SK-N-SH treated with all-trans-retinoic acid at 6 μM for 48 hours (cell line): ENCODE measurements around the gene TMEM130.
"Not testable (repeated sequence)": the region's sequence is repeated elsewhere in the genome, so short reads cannot be mapped to it uniquely, and the experiment has no call there.

Source experiments
- ATAC-seq: fragments of 200-7000 bp; cut with Tn5 transposase; 3 replicates; pipeline ENCODE4 v1.9.1; 2020; ENCODE audit warnings: mild to moderate bottlenecking, moderate library complexity
- ARNTL ChIP-seq: fragments of 450-650 bp; formaldehyde crosslinking; IDR thresholded peaks from 2 replicates; pipeline ENCODE4 v1.5.0; 2020; ENCODE audit warnings: low read depth, mild to moderate bottlenecking, moderate library complexity, borderline replicate concordance
- BACH2 ChIP-seq: fragments of 250-450 bp; sonication (Bioruptor Pico); IDR thresholded peaks from 2 replicates; pipeline ENCODE4 v1.9.0; 2021; ENCODE audit warnings: mild to moderate bottlenecking, borderline replicate concordance
- CSDC2 ChIP-seq: fragments of 250-450 bp; sonication (Bioruptor Pico); IDR thresholded peaks from 2 replicates; pipeline ENCODE4 v1.5.0; 2020; ENCODE audit warnings: mild to moderate bottlenecking, moderate library complexity
- ESRRG ChIP-seq: fragments of 250-450 bp; sonication (Bioruptor Pico); IDR thresholded peaks from 2 replicates; pipeline ENCODE4 v1.6.1; 2021; ENCODE audit warnings: mild to moderate bottlenecking
- ISL1 ChIP-seq: fragments of 250-450 bp; sonication (Bioruptor Pico); IDR thresholded peaks from 2 replicates; pipeline ENCODE4 v2.1.2; 2022; ENCODE audit warnings: mild to moderate bottlenecking, moderate library complexity
- OSR1 ChIP-seq: fragments of 250-450 bp; sonication (Bioruptor Pico); IDR thresholded peaks from 2 replicates; pipeline ENCODE4 v1.8.0; 2022; ENCODE audit warnings: moderate library complexity, mild to moderate bottlenecking, inconsistent platforms
- PATZ1 ChIP-seq: fragments of 250-450 bp; sonication (Bioruptor Pico); IDR thresholded peaks from 2 replicates; pipeline ENCODE4 v1.8.0; 2020; ENCODE audit warnings: mild to moderate bottlenecking, moderate library complexity, borderline replicate concordance
- PPARA ChIP-seq: fragments of 250-450 bp; sonication (Bioruptor Pico); IDR thresholded peaks from 2 replicates; pipeline ENCODE4 v1.5.0; 2020; ENCODE audit warnings: mild to moderate bottlenecking, borderline replicate concordance
- RARB ChIP-seq: fragments of 250-450 bp; sonication (Bioruptor Pico); IDR thresholded peaks from 2 replicates; pipeline ENCODE4 v1.8.0; 2021; ENCODE audit warnings: mild to moderate bottlenecking, moderate library complexity
- SNAI2 ChIP-seq: fragments of 250-450 bp; sonication (Bioruptor Pico); IDR thresholded peaks from 2 replicates; pipeline ENCODE4 v1.5.0; 2020; ENCODE audit warnings: mild to moderate bottlenecking, moderate library complexity
- TCF4 ChIP-seq: fragments of 250-450 bp; sonication (Bioruptor Pico); IDR thresholded peaks from 2 replicates; pipeline ENCODE4 v1.8.0; 2021; ENCODE audit warnings: mild to moderate bottlenecking, moderate library complexity, borderline replicate concordance
- TOX ChIP-seq: fragments of 250-450 bp; sonication (Bioruptor Pico); IDR thresholded peaks from 2 replicates; pipeline ENCODE4 v1.8.0; 2021; ENCODE audit warnings: mild to moderate bottlenecking, moderate library complexity, borderline replicate concordance
- TSHZ2 ChIP-seq: fragments of 250-450 bp; sonication (Bioruptor Pico); IDR thresholded peaks from 2 replicates; pipeline ENCODE4 v1.5.0; 2020; ENCODE audit warnings: mild to moderate bottlenecking, moderate library complexity
- ZC3H10 ChIP-seq: fragments of 250-450 bp; sonication (Bioruptor Pico); IDR thresholded peaks from 2 replicates; pipeline ENCODE4 v1.5.1; 2021; ENCODE audit warnings: mild to moderate bottlenecking, moderate library complexity
- ZFP3 ChIP-seq: fragments of 250-450 bp; sonication (Bioruptor Pico); IDR thresholded peaks from 2 replicates; pipeline ENCODE4 v1.5.0; 2020; ENCODE audit warnings: mild to moderate bottlenecking, moderate library complexity
- ZFP30 ChIP-seq: fragments of 450-650 bp; formaldehyde crosslinking; IDR thresholded peaks from 2 replicates; pipeline ENCODE4 v1.5.0; 2022; ENCODE audit warnings: mild to moderate bottlenecking, moderate library complexity
- ZNF565 ChIP-seq: fragments of 450-650 bp; formaldehyde crosslinking; conservative IDR thresholded peaks from 2 replicates; pipeline ENCODE4 v1.5.0; 2020; ENCODE audit warnings: low read depth, mild to moderate bottlenecking, moderate library complexity
- ZNF70 ChIP-seq: fragments of 450-650 bp; formaldehyde crosslinking; IDR thresholded peaks from 2 replicates; pipeline ENCODE4 v1.5.0; 2020; ENCODE audit warnings: mild to moderate bottlenecking, moderate library complexity
- ZNF8 ChIP-seq: fragments of 450-650 bp; formaldehyde crosslinking; IDR thresholded peaks from 2 replicates; pipeline ENCODE4 v1.5.0; 2020; ENCODE audit warnings: mild to moderate bottlenecking, moderate library complexity
- TF ChIP-seq, protein P1 (sequence below): fragments of 250-450 bp; sonication (Bioruptor Pico); IDR thresholded peaks from 2 replicates; pipeline ENCODE4 v1.8.0; 2021; ENCODE audit warnings: low read depth, mild to moderate bottlenecking, moderate library complexity, borderline replicate concordance
- TF ChIP-seq, protein P2 (sequence below): fragments of 250-450 bp; sonication (Bioruptor Pico); IDR thresholded peaks from 2 replicates; pipeline ENCODE4 v1.5.1; 2021; ENCODE audit warnings: mild to moderate bottlenecking, moderate library complexity
- TF ChIP-seq, protein P3 (sequence below): fragments of 250-450 bp; sonication (Bioruptor Pico); IDR thresholded peaks from 2 replicates; pipeline ENCODE4 v1.5.1; 2020; ENCODE audit warnings: low read depth, mild to moderate bottlenecking, moderate library complexity

The TMEM130 gene

GRCh38 chr7:98877146-98877545 lies 7.3 kb upstream of the TMEM130 start (continued):
- TF ChIP-seq, protein P1, sequence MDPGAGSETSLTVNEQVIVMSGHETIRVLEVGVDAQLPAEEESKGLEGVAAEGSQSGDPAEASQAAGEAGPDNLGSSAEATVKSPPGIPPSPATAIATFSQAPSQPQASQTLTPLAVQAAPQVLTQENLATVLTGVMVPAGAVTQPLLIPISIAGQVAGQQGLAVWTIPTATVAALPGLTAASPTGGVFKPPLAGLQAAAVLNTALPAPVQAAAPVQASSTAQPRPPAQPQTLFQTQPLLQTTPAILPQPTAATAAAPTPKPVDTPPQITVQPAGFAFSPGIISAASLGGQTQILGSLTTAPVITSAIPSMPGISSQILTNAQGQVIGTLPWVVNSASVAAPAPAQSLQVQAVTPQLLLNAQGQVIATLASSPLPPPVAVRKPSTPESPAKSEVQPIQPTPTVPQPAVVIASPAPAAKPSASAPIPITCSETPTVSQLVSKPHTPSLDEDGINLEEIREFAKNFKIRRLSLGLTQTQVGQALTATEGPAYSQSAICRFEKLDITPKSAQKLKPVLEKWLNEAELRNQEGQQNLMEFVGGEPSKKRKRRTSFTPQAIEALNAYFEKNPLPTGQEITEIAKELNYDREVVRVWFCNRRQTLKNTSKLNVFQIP (CRISPR knock-in tag): no peak
- no peak for TF ChIP-seq TOX (CRISPR knock-in tag)
- TF ChIP-seq ZC3H10: no peak
- TF ChIP-seq ESRRG (CRISPR knock-in tag): no peak
- TF ChIP-seq CSDC2 (CRISPR knock-in tag): no peak

- ATAC-seq: no peak
- TF ChIP-seq ZC3H10 (no peak), ZNF565 (CRISPR knock-in tag) (no peak), TCF4 (no peak), TSHZ2 (CRISPR knock-in tag) (no peak), ARNTL (CRISPR knock-in tag) (no peak), CSDC2 (CRISPR knock-in tag) (no peak), RARB (CRISPR knock-in tag) (no peak), ZNF70 (CRISPR knock-in tag) (no peak), ZFP3 (no peak), ESRRG (CRISPR knock-in tag) (no peak), TOX (CRISPR knock-in tag) (no peak), PATZ1 (CRISPR knock-in tag) (no peak), ISL1 (CRISPR knock-in tag) (no peak), OSR1 (CRISPR knock-in tag) (no peak), ZNF8 (CRISPR knock-in tag) (no peak)
- TF ChIP-seq, protein P2, sequence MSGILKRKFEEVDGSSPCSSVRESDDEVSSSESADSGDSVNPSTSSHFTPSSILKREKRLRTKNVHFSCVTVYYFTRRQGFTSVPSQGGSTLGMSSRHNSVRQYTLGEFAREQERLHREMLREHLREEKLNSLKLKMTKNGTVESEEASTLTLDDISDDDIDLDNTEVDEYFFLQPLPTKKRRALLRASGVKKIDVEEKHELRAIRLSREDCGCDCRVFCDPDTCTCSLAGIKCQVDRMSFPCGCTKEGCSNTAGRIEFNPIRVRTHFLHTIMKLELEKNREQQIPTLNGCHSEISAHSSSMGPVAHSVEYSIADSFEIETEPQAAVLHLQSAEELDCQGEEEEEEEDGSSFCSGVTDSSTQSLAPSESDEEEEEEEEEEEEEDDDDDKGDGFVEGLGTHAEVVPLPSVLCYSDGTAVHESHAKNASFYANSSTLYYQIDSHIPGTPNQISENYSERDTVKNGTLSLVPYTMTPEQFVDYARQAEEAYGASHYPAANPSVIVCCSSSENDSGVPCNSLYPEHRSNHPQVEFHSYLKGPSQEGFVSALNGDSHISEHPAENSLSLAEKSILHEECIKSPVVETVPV (CRISPR knock-in tag): no peak
Observed at GRCh38 chr7:98875501-98875900, 5.7 kb upstream of the TMEM130 start.

- ATAC-seq: no peak
- no peak for TF ChIP-seq ZNF565 (CRISPR knock-in tag)
- TF ChIP-seq PPARA (CRISPR knock-in tag): no peak
- no peak for TF ChIP-seq ZFP3
- TF ChIP-seq, protein P1 (CRISPR knock-in tag): no peak
- no peak for TF ChIP-seq ARNTL (CRISPR knock-in tag)
- TF ChIP-seq TOX (CRISPR knock-in tag): no peak
- TF ChIP-seq ZC3H10: no peak
- no peak for TF ChIP-seq OSR1 (CRISPR knock-in tag)
- TF ChIP-seq TSHZ2 (CRISPR knock-in tag): no peak
- no peak for TF ChIP-seq ZFP30
- no peak for TF ChIP-seq CSDC2 (CRISPR knock-in tag)
- TF ChIP-seq SNAI2 (CRISPR knock-in tag): no peak
- no peak for TF ChIP-seq ZNF70 (CRISPR knock-in tag)
- no peak for TF ChIP-seq BACH2 (CRISPR knock-in tag)
- no peak for TF ChIP-seq ISL1 (CRISPR knock-in tag)
- TF ChIP-seq, protein P3, sequence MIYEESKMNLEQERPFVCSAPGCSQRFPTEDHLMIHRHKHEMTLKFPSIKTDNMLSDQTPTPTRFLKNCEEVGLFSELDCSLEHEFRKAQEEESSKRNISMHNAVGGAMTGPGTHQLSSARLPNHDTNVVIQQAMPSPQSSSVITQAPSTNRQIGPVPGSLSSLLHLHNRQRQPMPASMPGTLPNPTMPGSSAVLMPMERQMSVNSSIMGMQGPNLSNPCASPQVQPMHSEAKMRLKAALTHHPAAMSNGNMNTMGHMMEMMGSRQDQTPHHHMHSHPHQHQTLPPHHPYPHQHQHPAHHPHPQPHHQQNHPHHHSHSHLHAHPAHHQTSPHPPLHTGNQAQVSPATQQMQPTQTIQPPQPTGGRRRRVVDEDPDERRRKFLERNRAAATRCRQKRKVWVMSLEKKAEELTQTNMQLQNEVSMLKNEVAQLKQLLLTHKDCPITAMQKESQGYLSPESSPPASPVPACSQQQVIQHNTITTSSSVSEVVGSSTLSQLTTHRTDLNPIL: no peak
- TF ChIP-seq, all 23 proteins: peak for 0
Observed at GRCh38 chr7:98874942-98875341, 5.1 kb upstream of the TMEM130 start.

DNA sequence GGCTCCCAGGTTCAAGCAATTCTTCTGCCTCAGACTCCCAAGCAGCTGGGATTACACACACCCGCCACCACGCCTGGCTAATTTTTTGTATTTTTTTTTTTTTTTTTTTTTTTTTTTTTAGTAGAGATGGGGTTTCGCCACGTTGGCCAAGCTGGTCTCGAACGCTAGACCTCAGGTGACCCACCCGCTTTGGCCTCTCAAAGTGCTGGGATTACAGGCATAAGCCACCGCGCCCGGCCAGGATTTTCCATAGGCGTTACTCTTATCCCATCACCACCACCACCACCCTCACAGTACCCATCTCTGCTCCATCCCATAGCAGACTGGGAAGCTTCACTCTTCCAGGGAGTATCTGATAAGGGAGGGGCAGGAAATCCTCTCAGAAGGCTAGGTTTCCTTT lies 3.8 kb upstream of the TMEM130 start:
- ATAC-seq: not testable (repeated sequence)
